ENCODE measurements around the gene CEBPZOS. TPM values are rescaled to one million over a fixed set of nuclear protein-coding genes. Genes with fewer than 3 reads are reported as not detected.

Gene CEBPZOS
- total RNA-seq, 2 experiments from 2014 or later: 23.4 to 24.6 TPM

GRCh38 chr2:37153224-37153623 is 43.1 kb upstream of the CEBPZOS start:
- CTCF ChIA-PET: interaction anchor here (0.7 kb wide), 1 partner anchor 944 kb away, joined by 4 read pairs; no protein-coding TSS in a partner anchor
- peak overlapping the region; percentile 61 for H3K4me3 Mint-ChIP-seq

DNA sequence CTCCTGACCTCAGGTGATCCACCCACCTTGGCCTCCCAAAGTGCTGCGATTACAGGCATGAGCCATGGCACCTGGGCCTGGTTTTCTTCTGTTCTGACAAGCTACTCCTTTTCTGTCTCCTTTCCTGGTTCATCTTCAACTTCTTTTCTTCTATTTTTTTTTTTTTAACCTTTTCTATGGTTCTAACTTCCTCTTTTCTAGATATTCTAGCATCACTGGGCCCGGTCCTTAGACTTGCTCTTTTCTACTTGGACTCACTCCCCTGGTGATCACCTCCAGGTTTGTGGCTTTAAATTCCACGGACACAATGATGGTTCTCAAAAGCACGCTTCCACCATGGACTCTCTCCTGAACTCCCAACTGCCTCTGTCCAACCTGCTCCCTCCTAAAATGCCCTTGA is 41.5 kb upstream of the CEBPZOS start:
- peak overlapping the region; percentile 95 for H3K27ac Mint-ChIP-seq
- POLR2A ChIA-PET: interaction anchor here (0.8 to 2.2 kb wide), 2 partner anchors 70 to 188 kb away, joined by 3 to 12 read pairs; partner anchors contain the start of genes GPATCH11, HEATR5B and STRN

More at GRCh38 chr2:37153224-37153623, 43.1 kb upstream of the CEBPZOS start:
- Histone ChIP-seq H3K9me3 (ENCODE audit: control insufficient read depth in 1 of 2, insufficient read depth in 1 of 2, low read length in 2 of 2) (no peaks in the 10 kb centered on the region), H3K36me3 (ENCODE audit: insufficient read depth, low read length) (peaks cover 7% of the 10 kb centered on the region), H3K27ac (ENCODE audit: low read depth in 1 of 2, low read length in 2 of 2) (no peak overlapping the region), H3K4me3 (ENCODE audit: low read length) (no peak overlapping the region), H3K27me3 (ENCODE audit: control insufficient read depth in 1 of 2, insufficient read depth in 2 of 2, low read length in 2 of 2) (no peaks in the 10 kb centered on the region), H3K4me1 (ENCODE audit: insufficient read depth, low read length) (peaks cover 28% of the 10 kb centered on the region)
- Mint-ChIP-seq H3K27me3 (no peaks in the 10 kb centered on the region), H3K36me3 (ENCODE audit: low read depth) (peaks cover 58% of the 10 kb centered on the region), H3K4me1 (ENCODE audit: low read depth) (peaks cover 79% of the 10 kb centered on the region), H3K27ac (peak overlapping the region; percentile 31), H3K9me3 (no peaks in the 10 kb centered on the region)
- intact Hi-C loops (cut with DNase I, micrococcal nuclease): loop anchor here in 1 of 2 experiments (5.0 to 10.0 kb wide), 2 partner anchors 66 to 522 kb away; partner anchors contain the start of gene CDC42EP3
- no peak for TF ChIP-seq CTCF (IDR thresholded peaks at IDR 0.05)
- POLR2A ChIA-PET: interaction anchor here (0.7 kb wide), 1 partner anchor 50 kb away, joined by 3 read pairs; no protein-coding TSS in a partner anchor
- ATAC-seq (ENCODE audit: poor library complexity) (no peak), DNase-seq (no peak)

More for the DNA sequence above, 41.5 kb upstream of the CEBPZOS start:
- peak overlapping the region; percentile 97 for H3K4me3 Mint-ChIP-seq
- no peaks in the 10 kb centered on the region for H3K27me3 Mint-ChIP-seq
- no peaks in the 10 kb centered on the region for H3K9me3 ChIP-seq (ENCODE audit: control insufficient read depth in 1 of 2, insufficient read depth in 1 of 2, low read length in 2 of 2)
- intact Hi-C loops (cut with DNase I, micrococcal nuclease): loop anchor here (5.0 to 10.0 kb wide), 4 partner anchors 48 to 520 kb away; partner anchors contain the start of genes CDC42EP3 (in 1 of the 2) and STRN (in 1 of the 2)
- no peak for TF ChIP-seq CTCF (IDR thresholded peaks at IDR 0.05)
- peaks cover 67% of the 10 kb centered on the region for H3K4me1 Mint-ChIP-seq (ENCODE audit: low read depth)
- no peaks in the 10 kb centered on the region for H3K36me3 ChIP-seq (ENCODE audit: insufficient read depth, low read length)
- H3K4me1 ChIP-seq (ENCODE audit: insufficient read depth, low read length): peaks cover 31% of the 10 kb centered on the region
- CTCF ChIA-PET: interaction anchor here (0.6 kb wide), 1 partner anchor 13 kb away, joined by 3 read pairs; no protein-coding TSS in a partner anchor
- H3K36me3 Mint-ChIP-seq (ENCODE audit: low read depth): peaks cover 43% of the 10 kb centered on the region
- H3K27me3 ChIP-seq (ENCODE audit: control insufficient read depth in 1 of 2, insufficient read depth in 2 of 2, low read length in 2 of 2): no peaks in the 10 kb centered on the region
- no peaks in the 10 kb centered on the region for H3K9me3 Mint-ChIP-seq
- H3K4me3 ChIP-seq (ENCODE audit: low read length): no peak overlapping the region
- ATAC-seq (ENCODE audit: poor library complexity) (no peak), DNase-seq (no peak)
- no peak overlapping the region for H3K27ac ChIP-seq (ENCODE audit: low read depth in 1 of 2, low read length in 2 of 2)

Measured in CD4-positive, alpha-beta T cell (primary cell).